B cell (primary cell): ENCODE data around the gene IFRD2. TPM values are rescaled to one million over a fixed set of nuclear protein-coding genes. Genes with fewer than 3 reads are reported as not detected.

Source experiments
- ATAC-seq: fragments of 200-7000 bp; cut with Tn5 transposase; one replicate; pipeline ENCODE4 v1.10.0; 2021; ENCODE audit warnings: low read depth, mild to moderate bottlenecking, moderate number of reproducible peaks, moderate library complexity
- CTCF ChIA-PET: fragments of 350-600 bp; sonication (Branson Sonifier 250); formaldehyde crosslinking; loops from one replicate; lab custom pipeline; 2021; ENCODE audit warnings: antibody characterized with exemption, inconsistent platforms; lab: Charles Lee
- POLR2A ChIA-PET: fragments of 350-600 bp; sonication (Branson Sonifier 250); formaldehyde crosslinking; loops from one replicate; lab custom pipeline; 2021; ENCODE audit warnings: antibody characterized with exemption; lab: Charles Lee
- DNase-seq: peaks from one replicate; pipeline ENCODE4 v3.0.0; 2013
- H2AFZ ChIP-seq: 2 replicates; pipeline ENCODE4 v1.6.1; 2012; ENCODE audit warnings: mild to moderate bottlenecking, low read depth, low read length; ENCODE audit not compliant: insufficient read depth, poor library complexity, severe bottlenecking
- H3K27ac ChIP-seq, 2 donors: 1 replicate in 1 of 2; 2 replicates in 1 of 2; pipeline ENCODE4 v1.5.1; 2012 to 2013; ENCODE audit warnings: low read length in 2 of 2, mild to moderate bottlenecking in 2 of 2, moderate library complexity in 1 of 2
- H3K27me3 ChIP-seq, 4 experiments: fragments of 200-600 bp in 1 of 4; sonication (generic) in 1 of 4; replicated peaks in 1 of 4; 1 replicate in 2 of 4; 2 replicates in 2 of 4; pipeline versions ENCODE4 v1.6.1 to v1.7.0; 2013 to 2016; ENCODE audit warnings: low read length in 3 of 4, mild to moderate bottlenecking in 2 of 4, mixed read lengths in 1 of 4, moderate library complexity in 1 of 4; ENCODE audit not compliant: insufficient read depth in 4 of 4, control insufficient read depth in 3 of 4; ENCODE audit errors: control extremely low read depth in 1 of 4
- H3K36me3 ChIP-seq, 2 experiments: replicated peaks in 1 of 2; 1 replicate in 1 of 2; 2 replicates in 1 of 2; pipeline versions ENCODE4 v1.6.1 to v1.7.1; 2013; ENCODE audit warnings: low read length in 1 of 2; ENCODE audit not compliant: insufficient read depth in 2 of 2, control insufficient read depth in 1 of 2; ENCODE audit errors: control extremely low read depth in 1 of 2, extremely low read depth in 1 of 2
- H3K4me1 ChIP-seq, 2 donors: fragments of 200-600 bp in 1 of 2; sonication (generic) in 1 of 2; 1 replicate in 1 of 2; 2 replicates in 1 of 2; pipeline versions ENCODE4 v1.5.1 to v1.6.1; 2013 to 2017; ENCODE audit warnings: low read length in 2 of 2; ENCODE audit not compliant: control insufficient read depth in 2 of 2, insufficient read depth in 2 of 2
- H3K4me2 ChIP-seq: replicated peaks from 2 replicates; pipeline ENCODE3; 2012; ENCODE audit warnings: mild to moderate bottlenecking, low read depth, low read length; ENCODE audit not compliant: poor library complexity, severe bottlenecking
- H3K4me3 ChIP-seq, 5 experiments: fragments of 200-600 bp in 1 of 5; sonication (generic) in 1 of 5; 1 replicate in 3 of 5; 2 replicates in 2 of 5; pipeline versions ENCODE4 v1.5.1 to v1.7.0; 2011 to 2016; ENCODE audit warnings: low read length in 4 of 5, mild to moderate bottlenecking in 4 of 5, low read depth in 2 of 5, control low read depth in 1 of 5, moderate library complexity in 1 of 5; ENCODE audit not compliant: insufficient read depth in 1 of 5; ENCODE audit errors: control extremely low read depth in 1 of 5, extremely low read depth in 1 of 5
- H3K79me2 ChIP-seq: fragments of 200-600 bp; sonication (generic); one replicate; pipeline ENCODE4 v1.6.0; 2016; ENCODE audit warnings: low read length; ENCODE audit not compliant: control insufficient read depth, insufficient read depth
- H3K9ac ChIP-seq: fragments of 200-600 bp; sonication (generic); 2 replicates; pipeline ENCODE4 v1.6.1; 2017; ENCODE audit warnings: mild to moderate bottlenecking, low read length, moderate library complexity
- H3K9me3 ChIP-seq, 3 donors: one replicate each; pipeline versions ENCODE4 v1.6.1 to v1.7.1; 2013; ENCODE audit warnings: low read length in 2 of 3; ENCODE audit not compliant: control insufficient read depth in 2 of 3, insufficient read depth in 1 of 3; ENCODE audit errors: control extremely low read depth in 1 of 3
- H4K20me1 ChIP-seq: 2 replicates; pipeline ENCODE4 v1.6.0; 2012; ENCODE audit warnings: mild to moderate bottlenecking, low read length; ENCODE audit not compliant: insufficient read depth, control insufficient read depth, poor library complexity, severe bottlenecking
- H3K27ac Mint-ChIP-seq: one replicate; pipeline ENCODE4 v1.8.0; 2021; ENCODE audit warnings: mixed read lengths
- H3K27me3 Mint-ChIP-seq: one replicate; pipeline ENCODE4 v1.8.0; 2021; ENCODE audit warnings: mixed read lengths
- H3K4me1 Mint-ChIP-seq: one replicate; pipeline ENCODE4 v1.8.0; 2021; ENCODE audit warnings: mixed read lengths
- H3K4me3 Mint-ChIP-seq: one replicate; pipeline ENCODE4 v1.8.0; 2021; ENCODE audit warnings: mixed read lengths
- H3K9me3 Mint-ChIP-seq: one replicate; pipeline ENCODE4 v1.8.0; 2022; ENCODE audit warnings: mixed read lengths; ENCODE audit not compliant: insufficient read depth
- CTCF ChIP-seq: fragments of 200-600 bp; IDR thresholded peaks from one replicate; pipeline ENCODE4 v1.8.0; 2022; ENCODE audit warnings: antibody characterized with exemption, mild to moderate bottlenecking
- EZH2 ChIP-seq: IDR thresholded peaks from 2 replicates; pipeline ENCODE4 v1.6.1; 2012; ENCODE audit warnings: borderline replicate concordance, low read depth, mild to moderate bottlenecking, moderate library complexity, low read length; ENCODE audit not compliant: insufficient read depth, poor library complexity, severe bottlenecking
- WGBS: methylation state at CpG from one replicate; pipeline ENCODE4 v1.1.5; 2013; ENCODE audit warnings: missing lambda C conversion rate; ENCODE audit not compliant: insufficient coverage; 5-methylcytosine and 5-hydroxymethylcytosine counted together
- intact Hi-C: fragments of 100-400 bp; cut with micrococcal nuclease; formaldehyde crosslinking; loops from one replicate; pipeline ENCODE4 v1.10.0; 2022
- polyA plus RNA-seq: library from polyadenylated mRNA; depleted of rRNA; stranded (reverse); fragments of >200 nt; gene quantifications from 2 replicates; pipeline ENCODE4 v1.2.3, GENCODE V29; 2012
- total RNA-seq, 2 donors: library from RNA; stranded (reverse); fragments of 120-200 nt in 1 of 2; gene quantifications; 1 replicate in 1 of 2; 2 replicates in 1 of 2; pipeline versions ENCODE4 v1.2.3 to v1.2.4, GENCODE V29; 2013 to 2022

The IFRD2 gene
- total and polyA plus RNA-seq, 2 donors (not counting 1 experiment from before 2014, with no cell fraction given) = 63.4 to 80.1 TPM

GRCh38 chr3:50341537-50341936 is 49.3 kb upstream of the IFRD2 start:
- Histone ChIP-seq H3K36me3 (peaks cover 0 to 2% of the 10 kb centered on the region in 2 experiments), H3K9me3 (no peaks in the 10 kb centered on the region), H2AFZ (peak overlapping the region; percentile 82), H3K4me3 (peak overlapping the region in 4 of 5 experiments; percentile 61 to 86 (median 76)), H3K4me1 (peaks cover 37 to 59% of the 10 kb centered on the region in 2 donors), H3K9ac (peak overlapping the region; percentile 89), H3K4me2 (peak overlapping the region; percentile 90), H4K20me1 (peaks cover 3% of the 10 kb centered on the region), H3K27me3 (no peaks in the 10 kb centered on the region), H3K79me2 (peaks cover 30% of the 10 kb centered on the region), H3K27ac (peak overlapping the region; percentile 73 to 97)
- Mint-ChIP-seq H3K9me3 (no peaks in the 10 kb centered on the region), H3K27ac (peak overlapping the region; percentile 98), H3K4me3 (peak overlapping the region; percentile 96), H3K27me3 (no peaks in the 10 kb centered on the region), H3K4me1 (peaks cover 51% of the 10 kb centered on the region)
- intact Hi-C loops = no loop called here
- no peak for ATAC-seq
- DNase-seq = no peak
- TF ChIP-seq CTCF = no peak
- no peak for TF ChIP-seq EZH2
- CTCF ChIA-PET = interaction anchor here (0.9 to 1.8 kb wide), 3 partner anchors 9 to 49 kb away, joined by 3 to 14 read pairs (median 4); partner anchors contain the start of genes CYB561D2, HYAL3, IFRD2 and NAA80
- POLR2A ChIA-PET = interaction anchor here (0.6 to 6.1 kb wide), 7 partner anchors 10 to 1909 kb away, joined by 3 to 96 read pairs (median 6); partner anchors contain the start of genes C3orf18, CYB561D2, HEMK1 and HYAL3
- 100% methylated on average over 2 of the region's 9 CpGs for WGBS
